GM21381 (cell line): ENCODE results near the gene SFTA2.
"Not testable (repeated sequence)": the region's sequence is repeated elsewhere in the genome, so short reads cannot be mapped to it uniquely, and the experiment has no call there.

Experiments used
- ATAC-seq: cut with Tn5 transposase; IDR thresholded peaks from one replicate; pipeline ENCODE4 v1.9.1; 2021; ENCODE audit warnings: mild to moderate bottlenecking, moderate library complexity; ENCODE audit not compliant: unreplicated experiment

SFTA2 gene

DNA sequence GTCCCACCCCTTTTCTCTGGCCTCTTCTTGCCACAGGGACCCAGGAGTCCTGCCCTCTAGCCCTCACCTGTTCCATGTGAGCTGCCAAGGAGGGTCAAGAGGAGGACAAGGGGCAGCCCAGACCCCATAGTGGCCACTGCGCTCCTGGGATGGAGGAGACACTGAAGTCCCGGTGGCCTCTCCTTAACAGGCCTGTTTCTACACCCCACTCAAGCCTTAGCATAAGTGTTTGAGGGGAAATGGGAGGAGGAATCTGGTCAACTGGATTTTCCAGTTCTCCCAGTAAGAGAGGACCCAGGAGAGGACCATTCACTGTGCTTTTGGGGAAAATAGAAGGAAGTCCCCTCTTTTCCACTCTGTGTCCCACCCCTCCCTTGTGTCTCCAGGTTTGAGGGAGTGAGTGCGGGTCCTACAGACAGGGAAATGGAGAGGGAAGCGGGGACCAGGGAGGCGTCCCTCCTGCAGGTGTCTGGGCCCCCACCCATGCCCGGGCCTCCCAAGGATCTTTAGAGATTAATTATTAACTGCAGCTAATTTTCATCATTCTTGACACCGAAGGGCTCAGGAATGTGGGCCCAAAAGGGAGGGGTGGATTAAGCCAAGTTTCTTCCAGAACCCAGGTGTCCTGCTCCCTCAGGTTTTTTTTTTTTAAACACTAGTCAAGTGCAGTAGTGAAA is at the start of gene SFTA2:
SFTA2 (minus strand) TSS at position 202 of the 677 bp plus-strand sequence; CDS start at position 128, 74 bp downstream.
- ATAC-seq: no peak

DNA sequence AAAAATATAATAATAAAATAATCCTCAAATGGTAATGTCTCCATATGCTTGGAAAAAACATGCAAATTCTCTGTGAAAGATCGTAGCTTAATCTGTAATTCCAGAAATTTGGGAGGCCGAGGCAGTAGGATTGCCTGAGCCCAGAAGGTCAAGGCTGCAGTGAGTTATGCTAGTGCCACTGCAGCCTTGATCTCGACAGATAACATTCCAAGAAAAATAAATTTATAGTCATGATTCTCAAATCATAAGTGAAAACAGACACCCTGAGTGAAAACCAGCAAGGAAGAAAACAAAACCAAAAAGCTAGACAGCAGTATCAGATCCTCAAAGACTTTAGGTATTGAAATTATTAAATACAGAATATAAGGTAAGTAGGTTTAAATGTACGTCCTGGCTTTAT is 47.7 kb upstream of the SFTA2 start:
- no peak for ATAC-seq

GRCh38 chr6:30979141-30979540 is 47.2 kb upstream of the SFTA2 start:
- no peak for ATAC-seq

- ATAC-seq: no peak
Observed at GRCh38 chr6:30974490-30975252, 42.7 kb upstream of the SFTA2 start.

GRCh38 chr6:30972816-30973215 is 40.8 kb upstream of the SFTA2 start:
- no peak for ATAC-seq

DNA sequence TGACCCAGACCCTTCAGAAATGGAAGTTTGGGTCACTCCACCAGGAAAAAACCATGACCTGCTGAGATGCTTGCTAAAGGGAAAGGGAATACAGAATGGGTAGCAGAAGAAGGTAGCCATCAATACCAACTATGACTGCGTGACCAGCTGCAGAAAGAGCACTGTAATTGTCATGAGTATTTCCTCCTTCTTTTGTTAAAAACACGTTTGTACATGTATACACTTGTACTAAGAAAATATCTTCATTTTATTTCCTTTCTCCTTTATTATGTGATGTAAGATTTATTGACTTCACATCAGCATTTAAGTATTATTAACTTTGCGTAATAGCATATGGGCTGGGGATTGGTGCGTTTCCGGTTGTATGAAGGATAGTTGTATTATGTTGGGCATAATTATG is 39.0 kb upstream of the SFTA2 start:
- no peak for ATAC-seq

GRCh38 chr6:30969171-30969570 is 37.2 kb upstream of the SFTA2 start:
- not testable (repeated sequence) for ATAC-seq

GRCh38 chr6:30966154-30966553 is 34.2 kb upstream of the SFTA2 start:
- ATAC-seq: no peak

DNA sequence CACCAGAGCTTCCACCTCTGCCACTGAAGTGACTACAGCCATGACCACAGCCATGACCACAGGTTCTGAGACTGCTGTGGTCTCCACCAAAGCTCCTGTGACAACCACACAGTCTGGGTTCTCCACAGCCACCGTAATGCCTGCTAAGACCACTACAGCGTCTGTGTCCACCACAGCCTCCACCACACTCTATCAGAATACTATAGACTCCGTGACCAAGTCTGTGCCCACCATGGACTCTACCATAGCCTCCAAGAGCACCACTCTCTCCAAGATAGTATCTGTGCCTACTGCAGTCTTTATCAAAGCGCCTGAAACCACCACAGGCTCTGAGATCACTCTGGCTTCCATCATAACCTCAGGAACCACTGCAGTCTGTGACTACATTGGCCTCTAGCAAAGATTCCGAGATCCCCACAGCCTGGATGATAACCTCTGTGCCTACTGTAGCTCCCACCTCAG is 33.2 kb upstream of the SFTA2 start:
- no peak for ATAC-seq

DNA sequence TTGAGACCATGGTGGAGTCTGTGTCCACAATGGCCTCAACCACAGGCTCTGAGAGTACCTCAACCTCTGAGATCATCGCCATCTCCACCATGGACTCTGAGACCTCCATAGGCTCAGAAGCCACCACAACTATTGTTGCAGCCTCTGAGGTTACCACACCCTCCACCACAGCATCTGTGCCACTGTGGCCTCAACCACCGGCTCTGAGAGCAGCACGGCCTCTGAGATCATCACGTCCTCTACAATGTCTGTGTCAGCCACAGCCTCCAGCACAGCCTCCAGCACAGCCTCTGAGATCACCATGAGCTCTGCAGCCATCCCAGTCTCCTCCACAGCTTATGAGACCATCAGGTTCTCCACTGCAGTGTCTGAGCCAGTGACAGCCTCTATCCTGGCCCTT is 32.1 kb upstream of the SFTA2 start:
- no peak for ATAC-seq

- ATAC-seq: no peak
Observed at GRCh38 chr6:30963641-30964040, 31.7 kb upstream of the SFTA2 start.

- ATAC-seq: no peak
Observed at GRCh38 chr6:30962716-30963115, 30.7 kb upstream of the SFTA2 start.

GRCh38 chr6:30960907-30961673 is 29.1 kb upstream of the SFTA2 start:
- no peak for ATAC-seq

- ATAC-seq: no peak
Observed at GRCh38 chr6:30957716-30958115, 25.7 kb upstream of the SFTA2 start.

DNA sequence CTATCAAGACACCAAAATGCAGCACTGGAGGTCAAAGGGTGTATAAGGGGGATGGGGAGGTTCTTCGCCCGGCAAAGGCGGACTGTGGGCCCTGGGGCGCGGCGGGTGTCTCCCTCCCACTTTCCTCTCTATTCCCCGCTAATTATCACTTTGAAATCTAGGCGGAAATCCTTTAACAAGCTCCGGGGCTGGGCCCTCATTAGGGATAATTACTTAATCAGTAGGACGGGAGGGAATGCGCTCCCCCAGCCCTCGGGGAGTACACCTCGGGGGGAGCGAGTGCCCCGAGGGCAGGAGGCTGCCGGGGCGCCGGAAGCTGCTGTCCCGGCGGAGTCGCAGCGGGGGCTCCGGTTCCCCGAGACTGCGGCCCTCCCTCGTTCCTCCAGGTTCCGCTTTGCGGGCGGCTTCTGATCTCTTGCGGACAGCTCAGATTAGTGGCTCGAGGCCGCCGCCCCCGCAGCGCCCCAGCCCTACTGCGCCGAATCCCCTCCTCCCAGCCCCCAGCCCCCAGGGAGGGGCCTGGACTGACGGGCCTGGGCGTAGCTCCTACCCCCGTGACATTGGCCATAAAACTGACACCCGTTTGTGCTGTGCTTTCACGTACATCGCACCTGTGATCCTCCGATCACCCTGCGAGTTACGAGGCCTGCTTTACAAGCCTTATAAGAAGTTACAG is 23.5 kb upstream of the SFTA2 start:
- ATAC-seq: no peak

GRCh38 chr6:30954631-30955366 is 22.8 kb upstream of the SFTA2 start:
- ATAC-seq: no peak

GRCh38 chr6:30951907-30952469 is 20.0 kb upstream of the SFTA2 start:
- no peak for ATAC-seq

GRCh38 chr6:30948811-30949210 is 16.8 kb upstream of the SFTA2 start:
- no peak for ATAC-seq

- ATAC-seq: no peak
Observed at GRCh38 chr6:30947231-30947630, 15.3 kb upstream of the SFTA2 start.

DNA sequence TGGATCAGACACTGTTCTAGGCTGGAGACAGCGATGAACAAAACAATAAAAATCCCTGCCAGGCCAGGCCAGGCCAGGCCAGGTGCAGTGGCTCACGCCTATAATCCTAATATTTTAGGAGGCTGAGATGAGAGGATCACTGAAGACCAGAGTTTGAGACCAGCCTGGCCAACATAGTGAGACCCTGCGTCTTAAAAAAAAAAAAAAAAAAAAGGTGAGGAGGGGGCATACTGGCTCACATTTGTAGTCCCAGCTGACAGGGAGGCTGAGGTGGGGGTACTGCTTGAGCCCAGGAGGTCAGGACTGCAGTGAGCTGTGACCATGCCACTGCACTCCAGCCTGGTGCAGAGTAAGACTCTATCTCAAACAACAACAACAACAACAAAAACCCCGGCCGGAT is 13.3 kb upstream of the SFTA2 start:
- no peak for ATAC-seq
